ENCODE results near the gene BMAL1. TPM values are rescaled to one million over a fixed set of nuclear protein-coding genes. Genes with fewer than 3 reads are reported as not detected.

The BMAL1 gene
- polyA plus RNA-seq, 1 donor (not counting 4 experiments of a cell fraction or from before 2014, with no cell fraction given), result 27.5 TPM

GRCh38 chr11:13384908-13385640 is 107.5 kb downstream of the BMAL1 start:
- no peaks in the 10 kb centered on the region for H3K27me3 ChIP-seq (ENCODE audit: control insufficient read depth, extremely low read depth, insufficient read depth, low read length)
- no peak overlapping the region for H3K9ac ChIP-seq (ENCODE audit: control insufficient read depth, extremely low read depth, insufficient read depth, low read length)
- H4K20me1 ChIP-seq (ENCODE audit: control insufficient read depth, extremely low read depth, insufficient read depth, low read length), result no peaks in the 10 kb centered on the region
- H3K4me1 ChIP-seq (ENCODE audit: control insufficient read depth, extremely low read depth, insufficient read depth, low read length), result no peaks in the 10 kb centered on the region
- no peak overlapping the region for H3K27ac ChIP-seq (ENCODE audit: control insufficient read depth, insufficient read depth, low read length)
- TF ChIP-seq EZH2 (IDR thresholded peaks at IDR 0.05; ENCODE audit: low read length), result no peak
- TF ChIP-seq, protein P1, sequence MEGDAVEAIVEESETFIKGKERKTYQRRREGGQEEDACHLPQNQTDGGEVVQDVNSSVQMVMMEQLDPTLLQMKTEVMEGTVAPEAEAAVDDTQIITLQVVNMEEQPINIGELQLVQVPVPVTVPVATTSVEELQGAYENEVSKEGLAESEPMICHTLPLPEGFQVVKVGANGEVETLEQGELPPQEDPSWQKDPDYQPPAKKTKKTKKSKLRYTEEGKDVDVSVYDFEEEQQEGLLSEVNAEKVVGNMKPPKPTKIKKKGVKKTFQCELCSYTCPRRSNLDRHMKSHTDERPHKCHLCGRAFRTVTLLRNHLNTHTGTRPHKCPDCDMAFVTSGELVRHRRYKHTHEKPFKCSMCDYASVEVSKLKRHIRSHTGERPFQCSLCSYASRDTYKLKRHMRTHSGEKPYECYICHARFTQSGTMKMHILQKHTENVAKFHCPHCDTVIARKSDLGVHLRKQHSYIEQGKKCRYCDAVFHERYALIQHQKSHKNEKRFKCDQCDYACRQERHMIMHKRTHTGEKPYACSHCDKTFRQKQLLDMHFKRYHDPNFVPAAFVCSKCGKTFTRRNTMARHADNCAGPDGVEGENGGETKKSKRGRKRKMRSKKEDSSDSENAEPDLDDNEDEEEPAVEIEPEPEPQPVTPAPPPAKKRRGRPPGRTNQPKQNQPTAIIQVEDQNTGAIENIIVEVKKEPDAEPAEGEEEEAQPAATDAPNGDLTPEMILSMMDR (optimal IDR thresholded peaks at IDR 0.05 in 1 of 3, IDR thresholded peaks at IDR 0.05 in 1 of 3, conservative IDR thresholded peaks at IDR 0.05 in 1 of 3; ENCODE audit: extremely low read depth in 1 of 3, insufficient read depth in 2 of 3, low read length in 3 of 3), result peak; percentile 44 to 63 (median 59)
- no peak overlapping the region for H2AFZ ChIP-seq (ENCODE audit: control insufficient read depth, low read length)
- no peaks in the 10 kb centered on the region for H3K9me1 ChIP-seq (ENCODE audit: control insufficient read depth, extremely low read depth, insufficient read depth, low read length)
- H3K4me3 ChIP-seq (ENCODE audit: control insufficient read depth in 2 of 3, extremely low read depth in 1 of 3, insufficient read depth in 2 of 3, low read depth in 1 of 3, low read length in 3 of 3), result no peak overlapping the region
- H3K9me3 ChIP-seq (ENCODE audit: control insufficient read depth, low read depth, low read length), result no peaks in the 10 kb centered on the region
- peak; percentile 7 for DNase-seq (ENCODE audit: low read depth, low spot score)
- H3K79me2 ChIP-seq (ENCODE audit: control insufficient read depth, insufficient read depth, low read length), result no peaks in the 10 kb centered on the region
- H3K36me3 ChIP-seq (ENCODE audit: control insufficient read depth in 2 of 2, extremely low read depth in 1 of 2, insufficient read depth in 2 of 2, low read length in 2 of 2), result peaks cover 22 to 29% of the 10 kb centered on the region in 2 experiments
- peak; percentile 76 for FAIRE-seq
- dilution Hi-C loops (cut with MboI; ENCODE audit: extremely low pct_ligation_motif_present, low sequenced_read_pairs), result no loop called here
- H3K4me2 ChIP-seq (ENCODE audit: control insufficient read depth, extremely low read depth, insufficient read depth, low read depth, low read length), result no peak overlapping the region

GRCh38 chr11:13386567-13386966 is 109.0 kb downstream of the BMAL1 start:
- Histone ChIP-seq H3K4me3 (ENCODE audit: control insufficient read depth in 2 of 3, extremely low read depth in 1 of 3, insufficient read depth in 2 of 3, low read depth in 1 of 3, low read length in 3 of 3) (no peak overlapping the region), H3K9ac (ENCODE audit: control insufficient read depth, extremely low read depth, insufficient read depth, low read length) (no peak overlapping the region), H3K79me2 (ENCODE audit: control insufficient read depth, insufficient read depth, low read length) (no peaks in the 10 kb centered on the region), H3K9me1 (ENCODE audit: control insufficient read depth, extremely low read depth, insufficient read depth, low read length) (no peaks in the 10 kb centered on the region), H2AFZ (ENCODE audit: control insufficient read depth, low read length) (no peak overlapping the region), H3K36me3 (ENCODE audit: control insufficient read depth in 2 of 2, extremely low read depth in 1 of 2, insufficient read depth in 2 of 2, low read length in 2 of 2) (peaks cover 15 to 19% of the 10 kb centered on the region in 2 experiments), H3K4me1 (ENCODE audit: control insufficient read depth, extremely low read depth, insufficient read depth, low read length) (no peaks in the 10 kb centered on the region), H3K4me2 (ENCODE audit: control insufficient read depth, extremely low read depth, insufficient read depth, low read depth, low read length) (no peak overlapping the region), H3K27ac (ENCODE audit: control insufficient read depth, insufficient read depth, low read length) (no peak overlapping the region), H4K20me1 (ENCODE audit: control insufficient read depth, extremely low read depth, insufficient read depth, low read length) (no peaks in the 10 kb centered on the region), H3K9me3 (ENCODE audit: control insufficient read depth, low read depth, low read length) (no peaks in the 10 kb centered on the region), H3K27me3 (ENCODE audit: control insufficient read depth, extremely low read depth, insufficient read depth, low read length) (no peaks in the 10 kb centered on the region)
- TF ChIP-seq, protein P1 (optimal IDR thresholded peaks at IDR 0.05 in 1 of 3, IDR thresholded peaks at IDR 0.05 in 1 of 3, conservative IDR thresholded peaks at IDR 0.05 in 1 of 3; ENCODE audit: extremely low read depth in 1 of 3, insufficient read depth in 2 of 3, low read length in 3 of 3), result no peak
- TF ChIP-seq EZH2 (IDR thresholded peaks at IDR 0.05; ENCODE audit: low read length), result no peak
- DNase-seq (ENCODE audit: low read depth, low spot score) (no peak), FAIRE-seq (no peak)
- dilution Hi-C loops (cut with MboI; ENCODE audit: extremely low pct_ligation_motif_present, low sequenced_read_pairs), result no loop called here

Data from keratinocyte (primary cell).